ENCODE results near the gene USP19. TPM values are rescaled to one million over a fixed set of nuclear protein-coding genes. Genes with fewer than 3 reads are reported as not detected.

Gene USP19
- polyA plus RNA-seq, 3 donors = 18.4 to 55.7 (median 24.1) TPM

DNA sequence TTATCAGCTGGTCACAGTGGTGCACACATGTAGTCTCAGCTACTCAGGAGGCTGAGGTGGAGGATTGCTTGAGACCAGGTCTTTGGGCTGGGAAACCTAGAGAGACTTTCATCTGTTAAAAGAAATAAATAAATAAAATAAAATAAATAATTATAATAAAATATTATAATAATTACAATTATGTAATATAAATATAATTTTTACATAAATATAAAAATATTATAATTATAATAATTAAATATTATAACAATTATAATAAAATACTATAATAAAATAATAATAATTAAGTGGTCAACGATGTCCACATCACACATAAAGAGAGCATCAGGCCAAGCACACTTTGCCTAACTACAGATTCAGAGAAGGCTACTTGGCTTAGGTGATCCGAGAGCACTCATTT is 41.4 kb downstream of the USP19 start:
- Mint-ChIP-seq H3K9me3 (no peaks in the 10 kb centered on the region), H3K36me3 (peaks cover 33 to 54% of the 10 kb centered on the region in 2 donors), H3K27ac (no peak overlapping the region), H3K4me1 (no peaks in the 10 kb centered on the region), H3K4me3 (no peak overlapping the region), H3K27me3 (ENCODE audit: low read depth in 3 of 3) (no peaks in the 10 kb centered on the region)
- DNase-seq = no peak
- Histone ChIP-seq H3K4me2 (replicated peaks; ENCODE audit: extremely low read depth, low read length, poor library complexity, severe bottlenecking) (no peak overlapping the region), H3K9me3 (replicated peaks in 1 of 2; ENCODE audit: control insufficient read depth in 1 of 2, insufficient read depth in 1 of 2, low read length in 2 of 2) (no peaks in the 10 kb centered on the region), H3K4me1 (ENCODE audit: control insufficient read depth in 1 of 2, insufficient read depth in 2 of 2, low read length in 2 of 2) (no peaks in the 10 kb centered on the region), H3K27me3 (ENCODE audit: control insufficient read depth in 2 of 2, insufficient read depth in 2 of 2, low read length in 2 of 2) (no peaks in the 10 kb centered on the region), H3K9ac (ENCODE audit: insufficient read depth, low read length, poor library complexity, severe bottlenecking) (no peak overlapping the region), H3K36me3 (replicated peaks in 1 of 2; ENCODE audit: control insufficient read depth in 1 of 2, insufficient read depth in 2 of 2, low read length in 2 of 2) (peaks cover 40 to 67% of the 10 kb centered on the region in 2 donors), H3K4me3 (replicated peaks in 1 of 3; ENCODE audit: low read depth in 2 of 3, low read length in 3 of 3) (no peak overlapping the region), H3K27ac (ENCODE audit: low read depth in 1 of 2, low read length in 2 of 2) (no peak overlapping the region), H2AFZ (ENCODE audit: insufficient read depth, low read depth, low read length, poor library complexity, severe bottlenecking) (no peak overlapping the region), H4K20me1 (ENCODE audit: insufficient read depth, low read length) (peaks cover 84% of the 10 kb centered on the region), H3K79me2 (ENCODE audit: insufficient read depth, low read length) (peaks cover 81% of the 10 kb centered on the region)
- intact Hi-C loops (cut with micrococcal nuclease) = no loop called here
- 100% methylated on average over 1 of the region's 2 CpGs for WGBS (ENCODE audit: insufficient coverage)
- TF ChIP-seq, protein P1, sequence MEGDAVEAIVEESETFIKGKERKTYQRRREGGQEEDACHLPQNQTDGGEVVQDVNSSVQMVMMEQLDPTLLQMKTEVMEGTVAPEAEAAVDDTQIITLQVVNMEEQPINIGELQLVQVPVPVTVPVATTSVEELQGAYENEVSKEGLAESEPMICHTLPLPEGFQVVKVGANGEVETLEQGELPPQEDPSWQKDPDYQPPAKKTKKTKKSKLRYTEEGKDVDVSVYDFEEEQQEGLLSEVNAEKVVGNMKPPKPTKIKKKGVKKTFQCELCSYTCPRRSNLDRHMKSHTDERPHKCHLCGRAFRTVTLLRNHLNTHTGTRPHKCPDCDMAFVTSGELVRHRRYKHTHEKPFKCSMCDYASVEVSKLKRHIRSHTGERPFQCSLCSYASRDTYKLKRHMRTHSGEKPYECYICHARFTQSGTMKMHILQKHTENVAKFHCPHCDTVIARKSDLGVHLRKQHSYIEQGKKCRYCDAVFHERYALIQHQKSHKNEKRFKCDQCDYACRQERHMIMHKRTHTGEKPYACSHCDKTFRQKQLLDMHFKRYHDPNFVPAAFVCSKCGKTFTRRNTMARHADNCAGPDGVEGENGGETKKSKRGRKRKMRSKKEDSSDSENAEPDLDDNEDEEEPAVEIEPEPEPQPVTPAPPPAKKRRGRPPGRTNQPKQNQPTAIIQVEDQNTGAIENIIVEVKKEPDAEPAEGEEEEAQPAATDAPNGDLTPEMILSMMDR (IDR thresholded peaks at IDR 0.05) = no peak

DNA sequence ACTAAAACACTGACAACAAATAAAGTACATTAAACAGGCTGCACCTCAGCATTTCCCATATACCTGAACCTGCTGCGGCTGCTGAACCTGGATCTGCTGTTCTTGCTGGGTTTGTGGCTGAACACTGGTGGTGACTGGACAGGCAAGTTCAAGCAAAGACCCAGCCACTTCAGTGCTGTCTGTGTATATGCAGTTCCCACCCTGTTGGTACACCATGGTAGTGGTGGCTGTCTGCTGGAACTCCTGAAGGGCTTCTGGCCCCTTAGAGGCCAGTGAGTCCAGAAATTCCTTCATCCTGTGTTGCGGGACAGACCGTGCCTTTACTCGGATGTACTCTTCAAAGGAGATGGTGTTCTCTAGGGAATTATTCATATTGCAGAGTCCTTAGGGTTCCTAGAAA is 44.0 kb downstream of the USP19 start:
- 100% methylated on average over 1 of the region's 4 CpGs for WGBS (ENCODE audit: insufficient coverage)
- Histone ChIP-seq H3K36me3 (replicated peaks in 1 of 2; ENCODE audit: control insufficient read depth in 1 of 2, insufficient read depth in 2 of 2, low read length in 2 of 2) (peaks cover 64 to 85% of the 10 kb centered on the region in 2 donors), H3K4me1 (ENCODE audit: control insufficient read depth in 1 of 2, insufficient read depth in 2 of 2, low read length in 2 of 2) (no peaks in the 10 kb centered on the region), H4K20me1 (ENCODE audit: insufficient read depth, low read length) (peaks cover 73% of the 10 kb centered on the region), H3K9me3 (replicated peaks in 1 of 2; ENCODE audit: control insufficient read depth in 1 of 2, insufficient read depth in 1 of 2, low read length in 2 of 2) (no peaks in the 10 kb centered on the region), H3K4me2 (replicated peaks; ENCODE audit: extremely low read depth, low read length, poor library complexity, severe bottlenecking) (no peak overlapping the region), H3K9ac (ENCODE audit: insufficient read depth, low read length, poor library complexity, severe bottlenecking) (no peak overlapping the region), H3K27ac (ENCODE audit: low read depth in 1 of 2, low read length in 2 of 2) (no peak overlapping the region), H3K79me2 (ENCODE audit: insufficient read depth, low read length) (peaks cover 75% of the 10 kb centered on the region), H2AFZ (ENCODE audit: insufficient read depth, low read depth, low read length, poor library complexity, severe bottlenecking) (no peak overlapping the region), H3K4me3 (replicated peaks in 1 of 3; ENCODE audit: low read depth in 2 of 3, low read length in 3 of 3) (no peak overlapping the region), H3K27me3 (ENCODE audit: control insufficient read depth in 2 of 2, insufficient read depth in 2 of 2, low read length in 2 of 2) (no peaks in the 10 kb centered on the region)
- Mint-ChIP-seq H3K4me3 (no peak overlapping the region), H3K9me3 (no peaks in the 10 kb centered on the region), H3K27me3 (ENCODE audit: low read depth in 3 of 3) (no peaks in the 10 kb centered on the region), H3K4me1 (no peaks in the 10 kb centered on the region), H3K27ac (peak overlapping the region in 1 of 7 donors; percentile 55), H3K36me3 (peaks cover 57 to 74% of the 10 kb centered on the region in 2 donors)
- intact Hi-C loops (cut with micrococcal nuclease) = no loop called here
- no peak for DNase-seq
- TF ChIP-seq, protein P1 (IDR thresholded peaks at IDR 0.05) = no peak
